ENCODE data around the gene SALL2. TPM values are rescaled to one million over a fixed set of nuclear protein-coding genes. Genes with fewer than 3 reads are reported as not detected.

The SALL2 gene
- total RNA-seq, 1 experiment from 2014 or later: 0.47 TPM

DNA sequence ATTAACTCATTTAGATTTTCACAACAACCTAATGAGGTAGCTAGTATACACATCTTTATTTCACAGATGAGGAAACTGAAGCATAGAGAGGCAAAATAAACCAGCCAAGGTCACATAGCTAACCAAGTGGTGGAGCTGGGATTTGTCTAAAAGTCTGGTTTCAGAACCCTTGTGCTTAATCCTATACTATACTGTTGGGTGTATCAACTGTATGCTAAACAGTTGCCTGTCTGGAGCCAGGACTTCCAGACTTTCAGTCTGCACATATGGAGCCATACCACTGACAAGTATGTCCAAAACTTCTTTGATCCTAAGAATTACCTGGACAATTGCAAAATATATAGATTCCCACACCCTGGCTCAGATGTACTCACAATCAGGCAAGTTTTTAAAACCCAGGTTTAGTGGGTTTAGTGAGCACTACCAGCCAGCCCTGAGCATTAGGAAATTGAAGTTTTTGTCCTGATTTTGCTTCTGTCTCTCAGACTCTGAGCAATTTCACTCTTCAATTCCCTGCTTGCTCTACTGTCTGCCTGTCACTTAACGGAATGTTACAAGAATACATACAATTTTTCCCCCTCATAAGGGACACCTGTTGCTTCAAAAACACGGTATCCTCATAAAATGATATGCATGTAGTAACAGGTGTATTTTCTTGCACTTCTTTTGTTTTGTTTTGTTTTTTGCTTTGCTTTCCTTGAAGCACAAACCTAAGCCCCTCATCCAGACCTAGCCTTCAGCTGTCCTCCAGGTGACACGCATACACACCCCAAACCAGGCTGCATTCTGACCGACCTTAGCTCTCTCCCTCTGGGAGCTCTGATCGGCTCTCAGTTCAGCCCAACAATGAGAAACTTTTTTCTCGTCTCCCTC, 9.6 kb upstream of the SALL2 start:
- Histone ChIP-seq H3K9ac (ENCODE audit: low read length) (no peak overlapping the region), H3K9me2 (ENCODE audit: insufficient read depth) (no peaks in the 10 kb centered on the region), H3K9me3 (ENCODE audit: control insufficient read depth in 1 of 2, insufficient read depth in 1 of 2, low read depth in 1 of 2, low read length in 2 of 2) (no peaks in the 10 kb centered on the region), H3K79me2 (ENCODE audit: insufficient read depth, low read length) (no peaks in the 10 kb centered on the region), H3K27me3 (ENCODE audit: insufficient read depth, low read length) (peaks cover 24% of the 10 kb centered on the region; the same call in 1 of the 2 replicates), H2AFZ (ENCODE audit: low read depth, low read length, poor library complexity, severe bottlenecking) (no peak overlapping the region), H3K4me2 (ENCODE audit: low read length) (no peak overlapping the region), H3K36me3 (ENCODE audit: control insufficient read depth in 1 of 2, insufficient read depth in 2 of 2, low read length in 2 of 2) (no peaks in the 10 kb centered on the region), H4K20me1 (ENCODE audit: insufficient read depth) (no peaks in the 10 kb centered on the region), H3K4me1 (ENCODE audit: control insufficient read depth in 1 of 2, insufficient read depth in 2 of 2, low read length in 2 of 2) (no peaks in the 10 kb centered on the region), H3K4me3 (replicated peaks in 1 of 2; ENCODE audit: low read depth in 1 of 2, low read length in 2 of 2) (no peak overlapping the region), H3K27ac (ENCODE audit: low read depth, low read length) (no peak overlapping the region)
- DNase-seq (ENCODE audit: low read depth, low spot score) (no peak), ATAC-seq (no peak)
- BruUV-seq (replicated peaks): no TSS peak
- intact Hi-C loops (cut with micrococcal nuclease): no loop called here
- TF ChIP-seq ZFX (IDR thresholded peaks at IDR 0.05) (no peak), FOSL1 (IDR thresholded peaks at IDR 0.05; ENCODE audit: low read depth) (no peak), ZNF274 (IDR thresholded peaks at IDR 0.05; ENCODE audit: low read depth, low read length) (no peak), RAD21 (IDR thresholded peaks at IDR 0.05; ENCODE audit: low read depth) (no peak), POLR2AphosphoS5 (IDR thresholded peaks at IDR 0.05; ENCODE audit: low read depth, low read length) (no peak), CEBPB (IDR thresholded peaks at IDR 0.05; ENCODE audit: low read depth) (no peak), CBX3 (IDR thresholded peaks at IDR 0.05; ENCODE audit: low read depth) (no peak)
- TF ChIP-seq, protein P1, sequence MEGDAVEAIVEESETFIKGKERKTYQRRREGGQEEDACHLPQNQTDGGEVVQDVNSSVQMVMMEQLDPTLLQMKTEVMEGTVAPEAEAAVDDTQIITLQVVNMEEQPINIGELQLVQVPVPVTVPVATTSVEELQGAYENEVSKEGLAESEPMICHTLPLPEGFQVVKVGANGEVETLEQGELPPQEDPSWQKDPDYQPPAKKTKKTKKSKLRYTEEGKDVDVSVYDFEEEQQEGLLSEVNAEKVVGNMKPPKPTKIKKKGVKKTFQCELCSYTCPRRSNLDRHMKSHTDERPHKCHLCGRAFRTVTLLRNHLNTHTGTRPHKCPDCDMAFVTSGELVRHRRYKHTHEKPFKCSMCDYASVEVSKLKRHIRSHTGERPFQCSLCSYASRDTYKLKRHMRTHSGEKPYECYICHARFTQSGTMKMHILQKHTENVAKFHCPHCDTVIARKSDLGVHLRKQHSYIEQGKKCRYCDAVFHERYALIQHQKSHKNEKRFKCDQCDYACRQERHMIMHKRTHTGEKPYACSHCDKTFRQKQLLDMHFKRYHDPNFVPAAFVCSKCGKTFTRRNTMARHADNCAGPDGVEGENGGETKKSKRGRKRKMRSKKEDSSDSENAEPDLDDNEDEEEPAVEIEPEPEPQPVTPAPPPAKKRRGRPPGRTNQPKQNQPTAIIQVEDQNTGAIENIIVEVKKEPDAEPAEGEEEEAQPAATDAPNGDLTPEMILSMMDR (IDR thresholded peaks at IDR 0.05 in 2 of 3, conservative IDR thresholded peaks at IDR 0.05 in 1 of 3; ENCODE audit: borderline replicate concordance in 1 of 3, insufficient read depth in 1 of 3, low read depth in 2 of 3, low read length in 2 of 3): no peak
- TF ChIP-seq, protein P2, sequence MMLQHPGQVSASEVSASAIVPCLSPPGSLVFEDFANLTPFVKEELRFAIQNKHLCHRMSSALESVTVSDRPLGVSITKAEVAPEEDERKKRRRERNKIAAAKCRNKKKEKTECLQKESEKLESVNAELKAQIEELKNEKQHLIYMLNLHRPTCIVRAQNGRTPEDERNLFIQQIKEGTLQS (IDR thresholded peaks at IDR 0.05): no peak
- TF ChIP-seq, protein P3, sequence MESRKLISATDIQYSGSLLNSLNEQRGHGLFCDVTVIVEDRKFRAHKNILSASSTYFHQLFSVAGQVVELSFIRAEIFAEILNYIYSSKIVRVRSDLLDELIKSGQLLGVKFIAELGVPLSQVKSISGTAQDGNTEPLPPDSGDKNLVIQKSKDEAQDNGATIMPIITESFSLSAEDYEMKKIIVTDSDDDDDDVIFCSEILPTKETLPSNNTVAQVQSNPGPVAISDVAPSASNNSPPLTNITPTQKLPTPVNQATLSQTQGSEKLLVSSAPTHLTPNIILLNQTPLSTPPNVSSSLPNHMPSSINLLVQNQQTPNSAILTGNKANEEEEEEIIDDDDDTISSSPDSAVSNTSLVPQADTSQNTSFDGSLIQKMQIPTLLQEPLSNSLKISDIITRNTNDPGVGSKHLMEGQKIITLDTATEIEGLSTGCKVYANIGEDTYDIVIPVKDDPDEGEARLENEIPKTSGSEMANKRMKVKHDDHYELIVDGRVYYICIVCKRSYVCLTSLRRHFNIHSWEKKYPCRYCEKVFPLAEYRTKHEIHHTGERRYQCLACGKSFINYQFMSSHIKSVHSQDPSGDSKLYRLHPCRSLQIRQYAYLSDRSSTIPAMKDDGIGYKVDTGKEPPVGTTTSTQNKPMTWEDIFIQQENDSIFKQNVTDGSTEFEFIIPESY (IDR thresholded peaks at IDR 0.05; ENCODE audit: extremely low read depth, insufficient replicate concordance, low read length): no peak
- ChIA-PET RAD21 (ENCODE audit: low non-redundant PET in 1 of 2, low total read pairs in 2 of 2, uncharacterized antibody in 2 of 2, unreplicated experiment in 2 of 2) (no interaction called here), POLR2A (no interaction called here), CTCF (no interaction called here)

Data from HCT116 (cell line).